HG02759 (cell line): ENCODE data around the gene RARB.

Source experiments
- ATAC-seq: cut with Tn5 transposase; IDR thresholded peaks from one replicate; pipeline ENCODE4 v1.9.1; 2021; ENCODE audit warnings: mild to moderate bottlenecking, moderate library complexity; ENCODE audit not compliant: unreplicated experiment

The RARB gene

DNA sequence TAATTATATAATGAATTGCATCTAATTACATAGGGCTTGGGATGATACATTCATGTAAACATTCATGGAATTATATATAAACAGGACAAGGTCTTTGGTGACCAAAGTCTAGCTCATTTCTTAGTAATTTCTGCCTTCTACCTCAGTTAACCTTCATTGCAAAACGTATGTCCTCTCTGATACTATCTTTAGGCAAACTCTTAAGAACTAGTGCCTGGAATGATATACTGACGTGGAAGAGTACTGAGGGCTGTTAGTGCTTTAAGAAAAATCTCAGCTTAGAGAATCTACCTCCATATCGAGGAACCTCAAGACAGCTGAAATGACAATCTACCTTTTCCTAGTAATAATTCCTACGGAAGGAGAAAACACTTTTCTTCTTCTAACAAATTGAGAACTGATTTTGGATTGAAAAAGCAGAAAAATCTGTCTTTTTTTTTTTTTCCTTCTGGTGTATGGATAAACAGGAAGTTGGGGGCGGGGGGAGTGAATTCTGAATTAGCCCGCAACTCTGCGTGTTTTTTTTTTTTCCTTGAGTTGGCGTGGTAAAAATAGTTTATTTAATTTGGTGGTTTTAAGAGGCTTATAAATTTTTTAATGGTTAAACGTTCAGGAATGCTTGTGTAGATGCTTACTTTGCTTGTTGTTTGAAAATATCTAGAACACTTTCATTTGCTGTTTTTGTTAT lies 43.2 kb downstream of the RARB start:
- ATAC-seq, result no peak

DNA sequence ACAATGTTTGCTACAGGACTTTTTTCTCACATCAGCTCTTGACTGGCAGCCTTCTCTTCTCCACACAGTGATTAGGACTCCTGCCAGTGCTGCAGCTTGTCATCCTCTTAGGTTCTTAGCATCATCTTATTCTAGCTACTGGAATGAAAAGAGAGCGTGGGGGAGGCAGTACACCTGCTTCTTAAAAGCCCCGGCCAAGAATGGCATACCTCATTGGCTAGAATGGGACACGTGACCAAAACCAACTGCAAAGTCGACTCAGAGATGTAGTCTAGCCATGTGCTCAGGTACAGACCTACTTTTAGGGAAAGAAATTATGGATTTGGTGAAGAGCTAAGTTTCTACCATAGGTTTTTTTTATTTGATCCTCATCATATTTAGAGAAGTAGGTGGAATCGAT lies 44.1 kb downstream of the RARB start:
- no peak for ATAC-seq

DNA sequence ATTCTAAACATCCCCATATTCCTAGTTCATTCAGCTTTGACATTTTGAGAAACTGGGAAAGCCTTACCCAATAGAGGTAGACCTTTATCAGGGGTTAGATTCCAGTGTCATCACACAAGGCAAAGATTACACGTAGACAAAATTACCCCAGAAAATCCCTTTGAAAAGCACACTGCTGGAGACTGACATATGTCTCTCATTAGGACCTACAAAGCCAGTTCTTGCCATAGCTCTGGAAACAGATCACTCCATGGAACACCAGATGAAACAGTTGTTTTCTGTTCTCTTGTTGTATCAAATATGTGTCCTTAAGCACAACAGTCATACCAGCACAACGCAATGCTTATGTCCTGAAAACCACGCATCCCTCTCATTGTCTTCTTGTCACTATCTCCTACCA lies 44.7 kb downstream of the RARB start:
- no peak for ATAC-seq

DNA sequence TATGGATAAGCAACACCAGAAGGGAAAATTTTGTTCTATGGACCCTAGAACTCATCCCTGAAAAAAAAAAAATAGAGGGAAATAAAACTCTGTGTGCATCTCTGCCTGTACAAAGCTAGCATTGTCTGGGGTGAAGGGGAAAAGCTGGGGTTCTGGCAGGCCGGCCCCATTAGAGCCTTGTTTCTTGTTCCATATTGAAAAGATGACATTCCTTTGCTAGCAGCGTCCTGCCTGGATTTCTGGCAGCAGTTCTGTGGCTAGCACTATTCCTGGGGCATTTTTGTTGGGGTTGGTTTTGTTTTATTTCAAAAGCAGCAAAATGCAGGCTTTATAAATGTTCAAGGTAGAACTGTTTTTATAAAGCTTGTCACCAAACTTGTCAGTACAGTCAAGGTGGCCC lies 45.2 kb downstream of the RARB start:
- ATAC-seq, result no peak

DNA sequence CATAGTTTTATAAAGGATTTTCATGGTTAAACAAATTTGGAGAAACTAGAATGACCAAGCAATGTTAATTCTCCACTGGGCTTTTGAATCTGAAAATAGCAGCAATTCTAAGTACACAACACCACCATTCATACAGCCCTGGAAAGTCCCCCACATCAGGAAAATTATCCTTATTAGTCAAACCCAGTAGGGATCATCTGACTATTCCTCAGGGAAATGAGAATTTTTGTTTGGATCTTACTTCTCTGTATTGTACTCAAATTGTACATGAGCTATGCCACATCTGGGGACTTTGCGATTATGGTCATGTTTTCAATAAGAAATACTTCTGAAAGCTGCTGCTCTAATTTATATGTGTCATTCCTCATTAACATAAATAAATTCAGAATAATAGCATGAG lies 46.0 kb downstream of the RARB start:
- ATAC-seq, result no peak

DNA sequence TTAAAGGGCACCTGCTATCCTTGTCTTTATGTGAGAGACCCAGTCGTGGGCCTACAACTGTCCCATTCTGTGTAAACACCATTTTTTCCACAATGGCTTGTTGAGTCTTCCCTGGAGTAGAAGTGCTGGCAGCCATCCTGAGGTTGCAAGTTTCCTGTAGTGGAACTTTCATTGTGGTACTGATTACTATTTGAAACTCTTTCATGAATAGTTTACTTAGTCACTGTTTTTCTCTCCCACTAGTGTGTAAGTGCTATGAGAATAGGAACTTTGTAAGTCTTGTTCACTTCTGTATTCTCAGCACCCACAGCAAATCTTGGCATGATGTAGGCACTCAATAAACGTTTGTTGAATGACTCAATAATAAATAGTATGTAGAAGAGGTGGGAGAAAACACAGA lies 48.6 kb downstream of the RARB start:
- no peak for ATAC-seq

DNA sequence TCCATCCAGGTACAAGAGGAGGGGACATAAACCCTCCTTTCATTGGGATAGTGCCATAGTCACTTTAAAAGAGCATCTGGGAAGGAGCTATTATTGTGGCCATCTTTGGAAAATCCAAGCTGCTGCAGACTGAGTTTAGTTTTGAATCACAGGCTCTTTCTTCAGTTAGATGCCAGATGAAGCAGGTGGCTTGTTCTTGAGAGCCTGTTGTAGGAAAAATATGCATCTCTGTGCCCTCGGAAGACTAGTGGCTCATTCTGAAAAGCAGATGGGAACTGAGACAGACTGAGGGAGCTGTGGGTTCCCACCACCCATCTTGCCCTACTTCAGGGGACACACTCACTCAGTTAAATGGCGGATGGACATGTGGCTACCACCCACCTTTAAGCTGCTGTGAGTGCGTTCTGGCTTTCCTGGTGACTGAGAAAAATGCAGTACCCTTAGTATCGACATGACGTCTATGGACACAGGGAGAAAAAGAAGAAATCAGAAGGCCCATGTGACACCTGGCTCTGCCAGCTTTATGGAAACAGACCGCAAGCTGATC lies 50.2 kb downstream of the RARB start:
- ATAC-seq, result no peak

DNA sequence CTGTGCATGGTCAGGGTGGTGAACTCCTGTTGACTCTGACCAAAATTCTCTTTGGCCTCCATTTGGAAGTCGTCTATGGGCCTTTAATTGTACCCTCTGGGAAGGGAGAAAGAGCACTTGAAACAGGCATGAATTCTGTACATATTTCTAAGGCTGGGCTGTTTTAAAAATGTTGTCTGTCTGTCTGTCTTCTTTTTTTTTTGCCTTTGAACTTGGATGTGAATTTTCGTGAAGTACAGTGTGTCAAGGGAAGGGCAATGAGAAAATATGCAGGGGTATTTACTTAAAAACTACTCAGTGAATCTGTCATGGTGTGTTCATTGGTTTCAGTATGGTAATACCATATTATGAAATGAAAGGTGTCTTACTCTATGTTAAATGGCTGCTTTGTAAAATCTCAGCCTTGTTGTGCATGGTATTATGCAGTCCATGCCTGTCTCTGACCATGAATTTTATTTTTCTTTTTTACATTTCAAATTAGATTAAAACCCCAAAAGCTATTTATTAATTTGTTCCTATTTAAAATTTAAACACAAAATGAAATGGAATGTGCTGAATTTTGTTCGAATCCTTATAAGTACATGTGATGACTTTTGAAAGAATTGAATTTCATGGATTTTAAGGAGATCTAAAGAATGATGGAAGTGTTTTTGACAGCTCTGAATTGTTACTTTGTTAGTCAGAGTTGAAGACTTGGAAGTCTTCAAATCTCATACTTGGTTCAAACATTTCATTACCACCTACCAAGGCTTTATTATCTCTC lies 51.1 kb downstream of the RARB start:
- ATAC-seq, result no peak

DNA sequence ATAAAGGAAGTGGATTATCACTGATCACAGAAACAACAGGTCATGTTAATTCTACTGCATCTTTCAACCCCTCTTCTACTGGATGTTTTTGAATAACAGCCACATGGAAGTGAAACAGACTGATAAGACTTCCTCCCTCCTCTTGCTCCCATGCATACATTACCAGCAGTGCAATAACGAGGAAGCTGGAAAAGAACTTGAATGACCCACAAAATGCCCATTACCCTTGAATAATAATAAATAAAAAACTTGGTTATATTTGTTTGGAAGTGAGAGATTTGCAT lies 51.6 kb downstream of the RARB start:
- ATAC-seq, result no peak

DNA sequence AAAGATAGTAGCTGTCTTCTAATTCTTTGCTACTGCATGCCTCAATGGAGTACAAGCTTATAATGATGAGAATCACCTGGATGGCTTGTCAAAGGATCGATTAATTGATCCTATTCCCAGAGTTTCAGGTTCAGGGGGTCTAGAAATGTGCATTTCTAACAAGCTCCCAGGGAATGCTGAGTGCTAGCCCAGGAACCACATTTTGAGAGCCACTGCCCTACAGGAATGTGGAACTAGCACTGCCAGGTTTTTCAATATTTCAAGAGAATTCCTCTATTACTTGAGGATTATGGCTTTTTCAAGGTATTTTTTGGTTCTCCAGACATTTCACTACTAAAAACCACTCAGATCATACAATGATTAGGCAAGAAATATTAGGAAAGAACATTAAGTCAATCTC lies 52.7 kb downstream of the RARB start:
- ATAC-seq, result no peak

DNA sequence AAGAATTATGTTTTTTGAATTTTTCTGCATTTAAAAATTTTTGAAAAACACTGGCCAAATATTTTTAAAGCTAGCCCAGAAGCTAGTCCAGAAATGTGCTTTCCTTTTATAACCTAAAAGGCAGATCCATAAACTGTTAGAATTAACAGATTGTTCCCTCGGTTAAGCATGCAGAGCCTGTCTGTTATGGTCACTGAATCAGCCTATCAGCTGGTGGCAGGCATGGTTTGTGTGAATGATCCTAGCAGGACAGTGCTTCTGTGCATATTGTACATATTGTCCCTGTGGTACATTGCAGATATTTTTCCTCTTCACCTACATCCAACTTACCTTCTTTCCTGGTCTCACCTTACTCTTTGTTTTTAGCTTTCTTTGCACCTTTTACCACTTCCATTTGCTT lies 53.3 kb downstream of the RARB start:
- ATAC-seq, result no peak

DNA sequence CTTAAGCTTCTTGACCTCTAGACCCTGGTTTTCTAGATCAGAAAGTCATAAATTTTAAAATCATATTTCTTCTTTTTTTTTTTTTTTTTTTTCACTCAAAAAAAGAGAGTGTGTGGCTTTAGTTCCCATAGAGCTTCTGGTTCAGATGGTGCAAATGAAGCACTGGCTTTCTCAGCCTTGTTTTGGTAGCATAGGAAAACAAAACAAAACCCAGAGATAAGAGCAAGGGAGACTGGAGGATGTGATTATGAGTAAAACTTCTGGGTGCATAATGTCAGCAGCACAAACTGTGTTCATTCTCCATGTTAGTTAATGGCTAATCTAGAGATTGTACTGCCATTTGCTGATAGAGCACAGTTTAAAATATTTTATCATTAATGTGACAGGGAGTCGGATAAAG lies 55.4 kb downstream of the RARB start:
- ATAC-seq, result no peak

DNA sequence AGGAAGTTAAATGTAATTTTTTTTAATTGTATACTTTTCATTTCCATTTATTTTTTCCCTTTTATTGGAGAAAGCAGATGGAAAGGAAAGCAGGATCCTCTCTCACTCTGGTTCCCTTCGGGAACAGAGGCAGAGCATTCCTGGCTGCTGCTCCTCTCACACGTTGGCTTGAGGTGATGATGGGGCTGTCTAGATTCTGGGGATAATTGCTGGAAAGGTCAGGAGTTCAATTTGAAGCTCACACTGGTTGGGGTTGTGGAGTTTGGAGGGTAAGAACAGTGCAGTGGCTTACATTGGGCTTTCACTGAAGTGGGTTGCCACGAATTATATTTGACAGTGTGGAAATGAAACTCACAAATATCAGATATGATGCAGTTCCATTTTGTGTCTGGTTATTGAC lies 57.6 kb downstream of the RARB start:
- no peak for ATAC-seq

DNA sequence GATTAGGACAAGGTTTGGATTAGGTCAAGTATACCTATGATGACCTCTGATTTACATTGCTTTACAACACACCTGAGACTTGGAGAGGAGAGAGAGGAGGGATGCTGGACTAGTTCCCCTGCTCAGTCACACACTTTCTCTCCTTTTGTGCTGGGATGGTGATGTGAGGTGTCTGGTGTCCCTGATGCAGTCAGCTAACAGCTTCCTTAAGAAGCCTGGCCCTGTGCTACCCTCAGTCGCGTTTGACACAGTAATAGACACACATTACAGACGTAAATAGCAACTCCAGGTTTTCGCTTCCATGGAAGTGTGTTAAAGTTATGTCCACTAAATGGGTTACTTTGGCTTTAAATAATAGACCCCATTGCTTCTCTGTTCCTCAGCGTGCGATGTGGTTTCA lies 58.9 kb downstream of the RARB start:
- no peak for ATAC-seq

DNA sequence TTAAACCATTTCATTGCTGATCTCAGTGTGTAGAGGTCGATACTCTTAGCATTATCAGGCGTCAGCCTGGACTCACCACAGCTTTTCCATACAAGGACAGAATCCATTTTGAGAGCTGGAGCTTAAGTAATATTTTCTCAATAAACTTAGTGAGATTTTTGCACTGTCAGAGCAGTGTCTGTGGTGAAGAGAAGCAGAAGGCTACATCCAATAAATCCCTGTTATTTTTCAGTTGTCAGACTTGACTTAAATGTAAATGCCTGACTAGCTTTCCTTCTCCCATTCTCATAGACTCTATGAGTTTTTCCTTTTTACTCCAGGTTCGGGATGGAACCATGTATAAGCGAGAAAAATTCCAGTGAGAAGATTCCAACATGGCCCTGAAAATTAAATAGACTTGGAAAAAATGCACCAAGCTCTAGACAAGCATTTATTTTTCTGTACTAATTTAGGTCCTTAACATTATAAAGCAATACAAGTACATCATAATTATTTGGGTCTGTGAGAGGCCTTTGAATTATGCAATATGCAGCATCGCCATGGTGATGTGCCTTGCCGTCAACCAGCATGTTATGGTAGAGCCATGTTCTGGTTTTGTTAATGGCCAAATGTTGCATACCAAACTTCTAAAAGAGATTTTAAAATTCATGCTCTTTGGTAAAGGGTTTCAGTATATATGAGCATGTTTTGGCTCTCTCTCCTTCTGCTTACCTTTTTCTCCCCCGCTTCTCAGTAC lies 62.0 kb downstream of the RARB start:
- no peak for ATAC-seq

DNA sequence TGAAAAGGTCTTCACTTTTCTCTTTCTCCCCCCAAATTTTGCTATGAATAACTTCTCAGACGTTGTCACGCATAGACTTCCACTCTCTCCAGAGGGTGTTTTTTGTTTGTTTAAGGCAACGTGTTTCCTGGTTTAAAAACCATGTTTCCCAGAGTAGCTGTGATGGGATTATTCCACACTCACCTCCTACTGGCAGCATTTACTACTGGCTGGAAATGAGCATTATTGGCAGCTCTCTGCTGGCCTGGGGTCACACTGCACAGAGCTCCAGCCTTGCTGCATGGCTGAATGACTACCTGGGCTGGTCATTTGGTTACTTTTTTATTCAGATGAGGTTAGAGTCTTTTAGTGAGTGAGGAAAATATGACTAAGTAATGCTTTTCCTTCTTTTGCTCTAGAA lies 65.2 kb downstream of the RARB start:
- no peak for ATAC-seq

DNA sequence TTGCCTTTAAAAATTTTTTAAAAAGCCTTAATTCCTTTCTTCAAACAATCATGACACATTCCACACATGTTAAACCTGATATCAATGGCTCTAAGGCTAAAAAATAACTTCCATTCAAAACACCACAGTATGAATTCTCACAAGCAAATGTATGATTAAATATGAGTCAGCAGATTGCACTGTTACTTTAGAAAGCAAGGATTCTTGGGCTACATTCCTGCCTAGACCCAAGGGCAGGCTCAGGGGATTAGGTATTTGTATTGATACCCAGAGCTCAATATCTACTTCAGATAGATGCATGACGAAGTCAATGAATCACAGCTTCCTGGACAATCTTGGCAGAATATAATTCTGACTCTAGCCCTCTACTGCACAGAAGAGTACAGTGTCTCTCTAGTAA lies 65.7 kb downstream of the RARB start:
- ATAC-seq, result no peak

DNA sequence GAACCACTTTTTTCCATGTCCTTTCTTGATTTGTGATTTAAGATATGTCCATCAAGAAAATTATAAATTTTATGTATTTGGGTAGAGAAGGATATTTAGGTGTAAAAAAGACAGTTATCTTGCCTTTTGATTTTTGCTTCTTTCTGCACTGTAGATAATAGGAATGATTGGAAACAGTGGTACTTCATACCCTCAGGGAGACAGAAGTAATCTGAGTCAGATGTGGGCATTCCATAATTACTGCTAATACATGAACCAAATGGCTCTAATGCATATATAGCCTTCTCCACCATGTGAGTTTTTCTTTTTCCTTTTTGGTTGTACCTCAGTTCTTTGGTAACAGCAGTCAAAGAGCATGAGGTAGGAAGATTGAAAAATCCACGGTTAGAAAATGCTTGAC lies 67.2 kb downstream of the RARB start:
- ATAC-seq, result no peak

DNA sequence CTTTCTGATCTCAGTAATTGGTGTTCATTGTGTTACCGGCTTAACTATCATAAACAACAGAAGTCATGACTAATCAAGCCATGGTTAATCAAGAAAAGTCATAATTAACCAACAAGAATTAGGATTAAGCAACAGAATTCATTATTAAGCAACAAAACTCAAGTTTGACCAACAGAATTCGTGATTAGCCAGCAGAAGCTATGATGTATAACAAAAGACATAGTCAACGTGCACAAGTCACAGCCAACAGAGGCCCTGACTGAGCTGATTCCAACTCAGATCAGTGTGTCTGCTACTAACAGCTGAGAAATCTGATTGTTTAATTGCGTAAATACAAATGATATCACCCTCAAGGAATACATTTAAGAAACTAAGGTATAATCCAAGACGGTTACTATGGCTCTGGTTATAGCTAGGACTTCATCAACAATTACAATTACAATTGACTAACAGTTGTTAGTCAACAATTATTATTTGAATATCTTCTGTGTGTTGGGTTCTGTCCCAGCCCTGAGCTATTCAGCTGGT lies 67.7 kb downstream of the RARB start:
- no peak for ATAC-seq

DNA sequence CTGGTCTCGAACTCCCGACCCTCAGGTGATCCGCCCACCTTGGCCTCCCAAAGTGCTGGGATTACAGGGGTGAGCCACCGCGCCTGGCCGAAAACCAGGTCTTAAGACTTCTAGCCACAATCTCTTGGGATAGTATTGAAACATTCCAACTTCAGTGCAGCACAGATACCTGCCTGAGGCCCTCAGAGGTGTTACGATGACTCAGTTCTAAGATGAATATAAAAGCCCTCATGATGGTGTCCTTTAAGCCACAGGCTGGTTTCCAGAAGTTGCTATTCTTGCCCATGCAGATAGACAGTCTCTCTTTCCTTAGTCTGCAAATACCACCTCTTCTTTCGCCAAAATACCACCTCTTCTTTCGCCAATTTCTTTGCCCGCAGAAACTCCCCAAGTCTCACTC lies 69.0 kb downstream of the RARB start:
- ATAC-seq, result no peak

DNA sequence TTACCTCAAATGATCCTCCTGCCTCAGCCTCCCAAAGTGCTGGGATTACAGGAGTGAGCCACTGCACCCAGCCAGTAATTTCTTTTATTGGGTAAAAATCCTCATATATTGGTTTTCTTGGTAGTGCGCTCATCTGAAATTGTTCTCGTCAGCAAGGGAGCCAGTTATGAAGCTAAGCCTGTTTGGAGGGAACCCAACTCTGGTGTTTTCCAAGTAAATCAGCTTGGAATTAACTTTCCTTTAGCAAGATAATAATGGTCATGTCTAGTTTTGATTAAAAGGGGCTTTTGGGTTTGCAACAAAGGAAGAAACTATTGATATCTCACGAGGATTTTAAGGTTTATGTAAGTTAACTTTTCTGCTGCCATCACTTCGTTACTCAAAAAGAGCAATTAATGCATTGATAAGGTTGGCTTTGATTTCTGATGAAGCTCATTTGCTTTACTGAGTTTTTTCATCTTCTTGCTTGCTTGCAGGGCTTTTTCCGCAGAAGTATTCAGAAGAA lies 72.7 kb downstream of the RARB start:
- no peak for ATAC-seq

DNA sequence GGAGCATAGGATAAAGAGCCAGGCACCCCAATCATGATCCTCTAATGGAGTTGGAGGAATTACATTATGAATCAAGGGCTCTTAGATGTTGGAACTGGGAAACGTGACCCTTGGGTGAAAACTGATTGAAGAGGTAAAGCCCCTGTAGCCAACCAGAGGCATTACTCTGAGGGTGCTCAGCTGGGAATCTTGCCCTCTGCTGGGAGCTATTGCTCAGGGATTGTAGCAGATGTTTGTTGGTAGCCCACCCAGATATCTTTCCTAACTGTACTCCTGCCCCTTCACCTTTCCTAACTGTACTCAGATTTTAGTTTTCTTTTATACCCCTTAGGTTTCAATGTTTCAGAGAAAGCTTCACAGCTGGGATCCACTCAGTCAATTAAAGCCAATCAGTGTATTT lies 74.2 kb downstream of the RARB start:
- ATAC-seq, result no peak
